Measurements from ENCODE around the gene ARHGEF17. TPM values are rescaled to one million over a fixed set of nuclear protein-coding genes. Genes with fewer than 3 reads are reported as not detected.

ARHGEF17 gene
- total RNA-seq, 2 donors from 2014 or later, result 8.6 to 13.4 TPM

GRCh38 chr11:73398721-73399120 is 90.6 kb downstream of the ARHGEF17 start:
- Histone ChIP-seq H3K36me3 (no peaks in the 10 kb centered on the region), H3K9ac (ENCODE audit: low read depth in 2 of 2, low read length in 2 of 2) (no peak overlapping the region), H3K4me3 (no peak overlapping the region), H3K4me1 (no peaks in the 10 kb centered on the region), H3K27me3 (no peaks in the 10 kb centered on the region), H3K9me3 (no peaks in the 10 kb centered on the region), H3K27ac (no peak overlapping the region)
- no peak for DNase-seq
- TF ChIP-seq, protein P1, sequence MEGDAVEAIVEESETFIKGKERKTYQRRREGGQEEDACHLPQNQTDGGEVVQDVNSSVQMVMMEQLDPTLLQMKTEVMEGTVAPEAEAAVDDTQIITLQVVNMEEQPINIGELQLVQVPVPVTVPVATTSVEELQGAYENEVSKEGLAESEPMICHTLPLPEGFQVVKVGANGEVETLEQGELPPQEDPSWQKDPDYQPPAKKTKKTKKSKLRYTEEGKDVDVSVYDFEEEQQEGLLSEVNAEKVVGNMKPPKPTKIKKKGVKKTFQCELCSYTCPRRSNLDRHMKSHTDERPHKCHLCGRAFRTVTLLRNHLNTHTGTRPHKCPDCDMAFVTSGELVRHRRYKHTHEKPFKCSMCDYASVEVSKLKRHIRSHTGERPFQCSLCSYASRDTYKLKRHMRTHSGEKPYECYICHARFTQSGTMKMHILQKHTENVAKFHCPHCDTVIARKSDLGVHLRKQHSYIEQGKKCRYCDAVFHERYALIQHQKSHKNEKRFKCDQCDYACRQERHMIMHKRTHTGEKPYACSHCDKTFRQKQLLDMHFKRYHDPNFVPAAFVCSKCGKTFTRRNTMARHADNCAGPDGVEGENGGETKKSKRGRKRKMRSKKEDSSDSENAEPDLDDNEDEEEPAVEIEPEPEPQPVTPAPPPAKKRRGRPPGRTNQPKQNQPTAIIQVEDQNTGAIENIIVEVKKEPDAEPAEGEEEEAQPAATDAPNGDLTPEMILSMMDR (IDR thresholded peaks at IDR 0.05), result no peak
- intact Hi-C loops (cut with DNase I), result loop anchor here (10.0 kb wide), 1 partner anchor 104 kb away; no protein-coding TSS in a partner anchor

GRCh38 chr11:73399159-73399590 is 91.1 kb downstream of the ARHGEF17 start:
- Histone ChIP-seq H3K36me3 (no peaks in the 10 kb centered on the region), H3K9me3 (no peaks in the 10 kb centered on the region), H3K4me1 (no peaks in the 10 kb centered on the region), H3K27me3 (no peaks in the 10 kb centered on the region), H3K9ac (ENCODE audit: low read depth in 2 of 2, low read length in 2 of 2) (no peak overlapping the region), H3K27ac (no peak overlapping the region), H3K4me3 (no peak overlapping the region)
- TF ChIP-seq, protein P1 (IDR thresholded peaks at IDR 0.05), result no peak
- no peak for DNase-seq
- intact Hi-C loops (cut with DNase I), result loop anchor here (10.0 kb wide), 1 partner anchor 104 kb away; no protein-coding TSS in a partner anchor

DNA sequence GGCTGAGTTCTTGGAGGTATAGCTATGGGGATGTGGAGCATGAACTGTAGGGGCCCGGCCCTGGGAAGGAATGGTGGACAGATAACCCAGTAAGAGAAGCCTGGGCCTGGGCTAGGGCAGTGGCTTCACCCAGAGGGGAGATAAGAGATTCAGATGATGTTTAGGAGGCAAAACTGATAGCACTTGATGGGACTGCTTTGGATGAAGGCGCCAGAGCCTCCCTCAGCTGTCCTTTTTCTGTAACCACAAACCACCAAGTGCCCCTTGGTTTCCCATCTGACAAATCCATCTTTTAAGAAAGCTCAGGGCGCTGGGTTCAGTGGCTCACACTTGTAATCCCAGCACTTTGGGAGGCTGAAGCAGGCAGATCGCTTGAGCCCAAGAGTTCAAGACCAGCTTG is 91.6 kb downstream of the ARHGEF17 start:
- Histone ChIP-seq H3K4me1 (no peaks in the 10 kb centered on the region), H3K27me3 (no peaks in the 10 kb centered on the region), H3K4me3 (no peak overlapping the region), H3K27ac (no peak overlapping the region), H3K36me3 (no peaks in the 10 kb centered on the region), H3K9ac (ENCODE audit: low read depth in 2 of 2, low read length in 2 of 2) (no peak overlapping the region), H3K9me3 (no peaks in the 10 kb centered on the region)
- TF ChIP-seq, protein P1 (IDR thresholded peaks at IDR 0.05), result no peak
- DNase-seq, result no peak
- intact Hi-C loops (cut with DNase I), result loop anchor here (2.0 to 10.0 kb wide), 2 partner anchors 105 to 261 kb away; no protein-coding TSS in a partner anchor

- Histone ChIP-seq H3K9me3 (no peaks in the 10 kb centered on the region), H3K4me1 (no peaks in the 10 kb centered on the region), H3K27ac (no peak overlapping the region), H3K4me3 (no peak overlapping the region), H3K36me3 (no peaks in the 10 kb centered on the region), H3K9ac (ENCODE audit: low read depth in 2 of 2, low read length in 2 of 2) (no peak overlapping the region), H3K27me3 (no peaks in the 10 kb centered on the region)
- no peak for DNase-seq
- intact Hi-C loops (cut with DNase I), result loop anchor here (2.0 kb wide), 1 partner anchor 261 kb away; no protein-coding TSS in a partner anchor
- TF ChIP-seq, protein P1 (IDR thresholded peaks at IDR 0.05), result no peak
Observed at GRCh38 chr11:73400293-73400692, 92.2 kb downstream of the ARHGEF17 start.

- no peak overlapping the region for H3K9ac ChIP-seq (ENCODE audit: low read depth in 2 of 2, low read length in 2 of 2)
Observed at GRCh38 chr11:73401217-73401923, 93.3 kb downstream of the ARHGEF17 start.

More at GRCh38 chr11:73401217-73401923, 93.3 kb downstream of the ARHGEF17 start:
- Histone ChIP-seq H3K36me3 (no peaks in the 10 kb centered on the region), H3K9me3 (no peaks in the 10 kb centered on the region), H3K27ac (no peak overlapping the region), H3K4me1 (no peaks in the 10 kb centered on the region), H3K4me3 (no peak overlapping the region), H3K27me3 (no peaks in the 10 kb centered on the region)
- TF ChIP-seq, protein P1 (IDR thresholded peaks at IDR 0.05), result no peak
- intact Hi-C loops (cut with DNase I), result loop anchor here (2.0 kb wide), 1 partner anchor 259 kb away; no protein-coding TSS in a partner anchor
- DNase-seq, result no peak
